Measurements from ENCODE around the gene ISLR.

DNA sequence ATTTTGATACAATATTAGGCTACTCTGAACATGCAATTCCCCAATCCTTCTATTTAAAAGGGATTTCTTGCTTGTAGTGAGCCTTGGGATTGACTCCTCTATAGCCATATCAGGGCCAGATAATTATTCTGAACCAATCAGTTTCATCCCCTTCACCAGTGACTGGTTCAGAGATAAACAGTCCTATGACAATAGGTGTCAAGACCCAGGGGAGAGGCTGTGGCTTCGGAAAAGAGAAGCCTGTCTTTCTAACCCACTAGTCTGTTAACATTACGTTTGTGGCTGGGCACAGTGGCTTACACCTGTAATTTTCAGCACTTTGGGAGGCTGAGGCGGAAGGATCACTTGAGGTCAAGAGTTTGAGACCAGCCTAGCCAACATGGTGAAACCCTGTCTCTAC, 49.3 kb upstream of the ISLR start:
- TF ChIP-seq PHF8 (IDR thresholded peaks at IDR 0.05; ENCODE audit: borderline replicate concordance, low read depth), result no peak
- TF ChIP-seq CEBPB (IDR thresholded peaks at IDR 0.05), result no peak

Measured in A549 (cell line).